ENCODE measurements around the gene TPST2. TPM values are rescaled to one million over a fixed set of nuclear protein-coding genes. Genes with fewer than 3 reads are reported as not detected.

TPST2 gene
- total and polyA plus RNA-seq, 9 of the 15 experiments (the other 6 are each of a cell fraction or from before 2014, with no cell fraction given), result 14.2 to 123 (median 60.1) TPM

DNA sequence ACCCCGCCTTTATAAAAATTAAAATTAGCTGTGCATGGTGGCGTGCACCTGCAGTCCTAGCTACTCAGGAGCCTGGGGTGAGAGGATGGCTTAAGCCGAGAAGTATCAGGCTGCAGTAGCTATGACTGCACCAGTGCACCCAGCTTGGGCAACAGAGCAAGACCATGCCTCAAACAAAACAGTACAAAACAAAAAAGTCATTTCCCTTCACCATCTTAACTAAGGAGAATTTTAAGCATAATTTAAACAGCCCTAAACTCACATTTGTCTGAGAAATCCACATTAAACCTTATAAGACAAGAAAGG lies 54.4 kb downstream of the TPST2 start (continued):
- TF ChIP-seq ETV5 (CRISPR knock-in tag; IDR thresholded peaks at IDR 0.05; ENCODE audit: low read depth) (no peak), GATAD2A (IDR thresholded peaks at IDR 0.05) (no peak), HMG20B (CRISPR knock-in tag; IDR thresholded peaks at IDR 0.05) (no peak), ZC3H4 (CRISPR knock-in tag; IDR thresholded peaks at IDR 0.05; ENCODE audit: borderline replicate concordance) (no peak), MEIS2 (IDR thresholded peaks at IDR 0.05; ENCODE audit: partially characterized antibody) (no peak), KLF1 (tag; IDR thresholded peaks at IDR 0.05) (no peak), PTTG1 (tag; IDR thresholded peaks at IDR 0.05; ENCODE audit: low read depth) (no peak), NFE2 (IDR thresholded peaks at IDR 0.05; ENCODE audit: low read depth) (no peak), PRMT5 (CRISPR knock-in tag; IDR thresholded peaks at IDR 0.05) (no peak)

DNA sequence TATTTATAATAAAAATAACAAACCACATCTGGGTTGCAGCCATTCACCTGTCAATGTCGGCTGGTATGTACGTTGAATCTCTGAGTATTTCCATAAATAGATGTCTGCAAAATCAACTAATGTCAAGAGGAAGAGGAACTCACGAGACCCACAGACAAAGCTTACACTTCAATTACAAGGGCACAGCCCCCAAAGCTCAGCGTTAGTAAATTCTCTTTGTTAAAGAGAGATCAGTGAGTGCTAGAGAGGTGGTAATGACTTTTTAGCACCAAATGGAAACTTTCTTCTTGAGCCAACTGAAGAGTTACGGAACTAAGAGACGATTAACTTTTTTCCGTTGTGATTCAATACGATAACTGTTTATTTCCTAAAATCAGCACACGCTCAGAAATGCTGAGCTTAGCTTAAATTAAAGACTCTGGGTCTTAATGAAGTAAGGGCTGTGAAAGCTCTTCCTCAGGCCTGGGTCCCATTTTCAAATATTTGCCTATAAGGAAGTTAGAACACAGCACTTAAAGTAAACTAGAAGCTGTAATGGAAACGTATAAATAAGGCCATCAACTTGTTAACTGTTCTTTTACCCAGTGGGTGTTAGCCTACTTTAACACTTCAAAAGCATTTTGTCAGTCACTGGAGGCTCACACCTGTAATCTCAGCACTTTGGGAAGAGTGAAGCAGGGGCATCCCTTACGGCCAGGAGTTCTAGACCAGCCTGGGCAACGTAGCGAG lies 54.9 kb downstream of the TPST2 start:
- H4K20me1 ChIP-seq (replicated peaks; ENCODE audit: control insufficient read depth, insufficient read depth, low read length), result no peaks in the 10 kb centered on the region
- no peak overlapping the region for H2AFZ ChIP-seq (ENCODE audit: low read depth, low read length)
- H3K9me3 ChIP-seq (replicated peaks; ENCODE audit: control insufficient read depth, insufficient read depth, low read depth, low read length), result no peaks in the 10 kb centered on the region
- TSS peak; percentile 14 for BruUV-seq (replicated peaks)
- DNase-seq (ENCODE audit: extremely low read depth in 1 of 4, low spot score in 3 of 4), result no peak
- intact Hi-C loops (cut with micrococcal nuclease) (no loop called here), in situ Hi-C loops (cut with MboI) (no loop called here)
- CTCF ChIA-PET (ENCODE audit: low intra/inter-chr PET ratio), result no interaction called here
- no peaks in the 10 kb centered on the region for H3K27me3 ChIP-seq (ENCODE audit: control insufficient read depth in 2 of 2, insufficient read depth in 2 of 2, low read length in 2 of 2)
- TF ChIP-seq ZNF316 (IDR thresholded peaks at IDR 0.05), result 0 out of 2 replicates have a peak, but pooled peaks have one; percentile 13
- peak; percentile 32; the same call in 1 of the 2 replicates for TF ChIP-seq MAFF (IDR thresholded peaks at IDR 0.05; ENCODE audit: low read length)
- no peak for TF ChIP-seq RBFOX2 (IDR thresholded peaks at IDR 0.05; ENCODE audit: low read depth, low read length)
- H3K79me2 ChIP-seq (ENCODE audit: control insufficient read depth, insufficient read depth, low read length), result peaks cover 25% of the 10 kb centered on the region
- POLR2A ChIA-PET, result interaction anchor here (0.8 kb wide), 1 partner anchor 19 kb away, joined by 3 read pairs; no protein-coding TSS in a partner anchor
- no peaks in the 10 kb centered on the region for H3K9me1 ChIP-seq (ENCODE audit: control insufficient read depth, insufficient read depth, low read length)
- no peak for FAIRE-seq
- no peak overlapping the region for H3K9ac ChIP-seq (ENCODE audit: insufficient read depth in 1 of 2, low read depth in 2 of 2, low read length in 2 of 2)
- no peaks in the 10 kb centered on the region; a peak in 1 of 5 replicates for H3K4me1 ChIP-seq (replicated peaks in 1 of 2; ENCODE audit: control insufficient read depth in 2 of 2, insufficient read depth in 2 of 2, low read length in 2 of 2)
- no peak overlapping the region for H3K4me3 ChIP-seq
- H3K27ac ChIP-seq (ENCODE audit: extremely low read depth, low read depth, low read length), result no peak overlapping the region
- H3K4me2 ChIP-seq (ENCODE audit: insufficient read depth, low read length), result no peak overlapping the region
- no peak for ATAC-seq
- H3K36me3 ChIP-seq (ENCODE audit: control insufficient read depth, insufficient read depth, low read length), result peaks cover 92% of the 10 kb centered on the region
- WGBS (ENCODE audit: insufficient coverage, low coverage, missing lambda C conversion rate), result 83% methylated on average over 12 of the region's 13 CpGs
